ENCODE data around the gene CFTR. TPM values are rescaled to one million over a fixed set of nuclear protein-coding genes. Genes with fewer than 3 reads are reported as not detected.

Gene CFTR
- total and polyA plus RNA-seq, 2 donors (not counting 1 experiment from before 2014, with no cell fraction given) = under 0.01 to 0.25 TPM

GRCh38 chr7:117711556-117711955 lies 231.7 kb downstream of the CFTR start:
- H3K9ac ChIP-seq (ENCODE audit: insufficient read depth, low read length) = no peak overlapping the region
- H4K20me1 ChIP-seq (ENCODE audit: control insufficient read depth, extremely low read depth, insufficient read depth, low read length) = no peaks in the 10 kb centered on the region
- no peak for TF ChIP-seq CTCF (conservative IDR thresholded peaks at IDR 0.05 in 1 of 2, IDR thresholded peaks at IDR 0.05 in 1 of 2; ENCODE audit: low read depth in 1 of 2, low read length in 2 of 2)
- TF ChIP-seq EZH2 (IDR thresholded peaks at IDR 0.05; ENCODE audit: low read length, missing control alignments) = no peak
- H3K27ac ChIP-seq (ENCODE audit: insufficient read depth, low read length) = no peak overlapping the region
- no peaks in the 10 kb centered on the region for H3K36me3 ChIP-seq (ENCODE audit: control insufficient read depth, insufficient read depth, low read length)
- DNase-seq (ENCODE audit: low read depth in 2 of 2) = no peak
- H2AFZ ChIP-seq (ENCODE audit: low read length) = no peak overlapping the region
- no peaks in the 10 kb centered on the region for H3K27me3 ChIP-seq (ENCODE audit: control insufficient read depth, insufficient read depth, low read length)
- no peaks in the 10 kb centered on the region for H3K79me2 ChIP-seq (ENCODE audit: control insufficient read depth, insufficient read depth, low read length)
- H3K9me3 ChIP-seq (ENCODE audit: control insufficient read depth, insufficient read depth, low read depth, low read length) = no peaks in the 10 kb centered on the region
- H3K4me1 ChIP-seq (ENCODE audit: control insufficient read depth, extremely low read depth, insufficient read depth, low read length) = no peaks in the 10 kb centered on the region
- H3K4me3 ChIP-seq (replicated peaks in 1 of 4; ENCODE audit: control extremely low read depth in 1 of 4, insufficient read depth in 1 of 4, low read depth in 3 of 4, low read length in 4 of 4) = no peak overlapping the region
- no peak overlapping the region for H3K4me2 ChIP-seq (ENCODE audit: extremely low read depth, insufficient read depth, low read length)

- H3K4me1 ChIP-seq (ENCODE audit: control insufficient read depth, extremely low read depth, insufficient read depth, low read length) = no peaks in the 10 kb centered on the region
- H3K27me3 ChIP-seq (ENCODE audit: control insufficient read depth, insufficient read depth, low read length) = no peaks in the 10 kb centered on the region
- no peaks in the 10 kb centered on the region for H3K79me2 ChIP-seq (ENCODE audit: control insufficient read depth, insufficient read depth, low read length)
- H3K4me3 ChIP-seq (replicated peaks in 1 of 4; ENCODE audit: control extremely low read depth in 1 of 4, insufficient read depth in 1 of 4, low read depth in 3 of 4, low read length in 4 of 4) = no peak overlapping the region
- no peaks in the 10 kb centered on the region for H3K9me3 ChIP-seq (ENCODE audit: control insufficient read depth, insufficient read depth, low read depth, low read length)
- peak; percentile 52 to 76 for DNase-seq (ENCODE audit: low read depth in 2 of 2)
- no peaks in the 10 kb centered on the region for H4K20me1 ChIP-seq (ENCODE audit: control insufficient read depth, extremely low read depth, insufficient read depth, low read length)
- H3K4me2 ChIP-seq (ENCODE audit: extremely low read depth, insufficient read depth, low read length) = no peak overlapping the region
- no peak overlapping the region for H3K9ac ChIP-seq (ENCODE audit: insufficient read depth, low read length)
- TF ChIP-seq EZH2 (IDR thresholded peaks at IDR 0.05; ENCODE audit: low read length, missing control alignments) (no peak), CTCF (conservative IDR thresholded peaks at IDR 0.05 in 1 of 2, IDR thresholded peaks at IDR 0.05 in 1 of 2; ENCODE audit: low read depth in 1 of 2, low read length in 2 of 2) (peak; percentile 59 to 67)
- no peak overlapping the region for H3K27ac ChIP-seq (ENCODE audit: insufficient read depth, low read length)
- no peaks in the 10 kb centered on the region for H3K36me3 ChIP-seq (ENCODE audit: control insufficient read depth, insufficient read depth, low read length)
- H2AFZ ChIP-seq (ENCODE audit: low read length) = no peak overlapping the region
These were observed 236.1 kb downstream of the CFTR start for GRCh38 chr7:117715784-117716445.

GRCh38 chr7:117716707-117717299 lies 237.0 kb downstream of the CFTR start:
- TF ChIP-seq CTCF (conservative IDR thresholded peaks at IDR 0.05 in 1 of 2, IDR thresholded peaks at IDR 0.05 in 1 of 2; ENCODE audit: low read depth in 1 of 2, low read length in 2 of 2) (no peak), EZH2 (IDR thresholded peaks at IDR 0.05; ENCODE audit: low read length, missing control alignments) (no peak)
- Histone ChIP-seq H3K4me3 (replicated peaks in 1 of 4; ENCODE audit: control extremely low read depth in 1 of 4, insufficient read depth in 1 of 4, low read depth in 3 of 4, low read length in 4 of 4) (no peak overlapping the region), H3K27me3 (ENCODE audit: control insufficient read depth, insufficient read depth, low read length) (no peaks in the 10 kb centered on the region), H3K27ac (ENCODE audit: insufficient read depth, low read length) (no peak overlapping the region), H3K4me1 (ENCODE audit: control insufficient read depth, extremely low read depth, insufficient read depth, low read length) (no peaks in the 10 kb centered on the region), H3K9me3 (ENCODE audit: control insufficient read depth, insufficient read depth, low read depth, low read length) (no peaks in the 10 kb centered on the region), H3K79me2 (ENCODE audit: control insufficient read depth, insufficient read depth, low read length) (no peaks in the 10 kb centered on the region), H3K9ac (ENCODE audit: insufficient read depth, low read length) (no peak overlapping the region), H3K4me2 (ENCODE audit: extremely low read depth, insufficient read depth, low read length) (no peak overlapping the region), H4K20me1 (ENCODE audit: control insufficient read depth, extremely low read depth, insufficient read depth, low read length) (no peaks in the 10 kb centered on the region), H3K36me3 (ENCODE audit: control insufficient read depth, insufficient read depth, low read length) (no peaks in the 10 kb centered on the region), H2AFZ (ENCODE audit: low read length) (no peak overlapping the region)
- no peak for DNase-seq (ENCODE audit: low read depth in 2 of 2)

All from fibroblast of lung (primary cell).